Astrocyte of the spinal cord (primary cell): ENCODE data around the gene METTL1.

Source experiments
- DNase-seq: peaks from one replicate; pipeline ENCODE4 v3.0.0; 2011; ENCODE audit warnings: low read depth, low spot score
- H3K4me3 ChIP-seq: 2 replicates; pipeline ENCODE4 v1.5.1; 2011; ENCODE audit warnings: low read depth, mild to moderate bottlenecking, low read length, moderate library complexity
- CTCF ChIP-seq: IDR thresholded peaks from 2 replicates; pipeline ENCODE4 v1.5.1; 2012; ENCODE audit warnings: low read depth, mild to moderate bottlenecking, low read length, inconsistent platforms
- in situ Hi-C: cut with HindIII; loops from 2 replicates; pipeline ENCODE4 v1.10.0; 2017; ENCODE audit warnings: low sequenced_read_pairs

The METTL1 gene

GRCh38 chr12:57734591-57734990 lies 37.3 kb downstream of the METTL1 start:
- no peak overlapping the region for H3K4me3 ChIP-seq
- in situ Hi-C loops = no loop called here
- no peak for DNase-seq
- no peak for TF ChIP-seq CTCF

GRCh38 chr12:57733928-57734327 lies 38.0 kb downstream of the METTL1 start:
- no peak overlapping the region for H3K4me3 ChIP-seq
- in situ Hi-C loops = no loop called here
- no peak for DNase-seq
- TF ChIP-seq CTCF = no peak

DNA sequence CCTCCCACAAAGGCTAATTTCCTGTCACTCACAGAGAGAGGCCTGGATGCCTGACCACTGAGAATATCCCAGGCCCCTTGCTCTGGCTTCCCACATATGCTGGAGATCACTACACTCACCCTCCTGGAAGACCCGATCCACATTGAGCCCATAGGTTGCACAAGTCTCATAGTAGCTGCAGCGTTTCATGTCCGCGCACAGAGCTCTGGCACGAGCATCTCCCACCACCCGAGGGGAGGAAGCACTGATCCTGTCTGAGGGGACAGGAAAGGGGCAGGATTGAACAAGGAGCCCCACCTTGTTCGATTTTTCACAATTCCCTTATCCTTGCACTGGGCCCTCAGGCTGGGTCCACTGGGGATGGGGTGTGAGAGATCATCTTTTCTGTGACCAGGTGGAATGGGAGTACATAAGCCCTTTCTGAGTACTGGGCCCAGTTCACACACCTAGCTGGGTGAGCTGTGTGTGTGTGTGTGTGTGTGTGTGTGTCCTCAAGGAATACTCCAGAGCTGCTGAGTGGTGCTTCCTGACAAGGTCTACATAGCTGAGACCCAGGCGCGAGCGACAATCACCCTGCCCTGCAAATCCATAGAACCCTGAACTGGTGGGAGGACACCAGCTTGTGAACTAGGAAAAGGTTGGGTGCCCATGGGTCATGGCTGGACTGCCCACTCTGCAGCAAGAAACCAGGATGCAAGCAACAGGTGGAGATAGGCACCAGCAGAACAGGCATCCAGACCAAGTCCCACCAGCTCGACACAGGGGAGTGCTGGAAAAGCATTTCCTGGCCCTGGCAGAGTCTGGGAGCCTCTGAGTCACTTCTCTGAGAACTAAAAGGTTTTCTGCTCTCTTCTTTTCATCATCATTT lies 38.9 kb downstream of the METTL1 start:
- TF ChIP-seq CTCF = no peak
- in situ Hi-C loops = no loop called here
- no peak overlapping the region for H3K4me3 ChIP-seq
- no peak for DNase-seq

DNA sequence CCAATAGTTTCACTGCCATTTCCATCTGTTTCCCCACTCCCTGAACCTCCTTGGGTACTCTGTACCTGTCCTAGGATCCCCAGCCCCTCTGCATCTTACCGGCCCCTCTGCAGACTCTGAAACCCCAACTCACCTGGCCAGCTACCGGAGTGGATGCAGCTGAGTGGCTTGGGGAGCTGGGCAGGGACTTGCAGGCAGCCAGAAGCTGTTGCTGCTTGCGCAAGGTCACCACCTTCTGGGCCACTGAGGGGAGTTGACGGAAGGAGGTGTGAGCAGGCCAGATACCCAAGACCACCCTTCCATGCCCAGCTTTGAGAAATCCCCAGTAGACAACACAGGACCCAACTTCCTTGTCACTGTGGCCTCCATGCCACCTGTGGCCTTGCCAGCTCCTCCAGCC lies 39.6 kb downstream of the METTL1 start:
- DNase-seq = no peak
- no peak overlapping the region for H3K4me3 ChIP-seq
- in situ Hi-C loops = no loop called here
- TF ChIP-seq CTCF = no peak

DNA sequence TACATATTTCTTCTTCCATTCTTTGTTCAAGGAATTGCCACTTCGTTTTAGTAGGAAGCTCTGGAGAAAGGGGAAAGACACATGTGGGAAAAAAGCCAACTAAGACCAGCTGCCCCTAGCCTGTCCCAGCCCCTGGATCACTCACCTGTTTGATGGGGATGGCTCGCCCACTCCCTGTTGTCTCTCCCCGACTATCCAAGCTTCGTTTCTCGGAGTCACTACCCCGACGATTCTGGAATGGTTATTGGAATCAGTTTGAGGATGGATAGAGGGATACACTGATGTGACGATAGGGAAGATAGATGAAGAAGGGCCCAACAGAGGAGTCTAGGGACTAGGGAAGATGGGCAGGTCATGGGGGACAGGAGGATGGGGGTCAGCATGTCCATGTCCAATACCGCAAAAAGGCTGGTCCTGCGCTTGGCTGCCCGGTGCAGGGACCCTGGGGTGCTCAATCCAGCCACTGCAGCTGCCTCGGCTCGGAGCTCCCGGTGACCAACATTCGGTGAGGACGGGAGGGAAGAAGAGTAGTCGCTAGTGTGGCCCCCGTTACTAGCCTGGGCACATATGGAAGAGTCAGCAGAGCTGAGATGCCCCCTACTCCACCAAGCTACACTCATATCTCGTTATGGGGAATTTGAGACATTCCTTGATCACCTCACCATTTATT lies 40.4 kb downstream of the METTL1 start:
- no peak for DNase-seq
- no peak for TF ChIP-seq CTCF
- in situ Hi-C loops = no loop called here
- H3K4me3 ChIP-seq = no peak overlapping the region

DNA sequence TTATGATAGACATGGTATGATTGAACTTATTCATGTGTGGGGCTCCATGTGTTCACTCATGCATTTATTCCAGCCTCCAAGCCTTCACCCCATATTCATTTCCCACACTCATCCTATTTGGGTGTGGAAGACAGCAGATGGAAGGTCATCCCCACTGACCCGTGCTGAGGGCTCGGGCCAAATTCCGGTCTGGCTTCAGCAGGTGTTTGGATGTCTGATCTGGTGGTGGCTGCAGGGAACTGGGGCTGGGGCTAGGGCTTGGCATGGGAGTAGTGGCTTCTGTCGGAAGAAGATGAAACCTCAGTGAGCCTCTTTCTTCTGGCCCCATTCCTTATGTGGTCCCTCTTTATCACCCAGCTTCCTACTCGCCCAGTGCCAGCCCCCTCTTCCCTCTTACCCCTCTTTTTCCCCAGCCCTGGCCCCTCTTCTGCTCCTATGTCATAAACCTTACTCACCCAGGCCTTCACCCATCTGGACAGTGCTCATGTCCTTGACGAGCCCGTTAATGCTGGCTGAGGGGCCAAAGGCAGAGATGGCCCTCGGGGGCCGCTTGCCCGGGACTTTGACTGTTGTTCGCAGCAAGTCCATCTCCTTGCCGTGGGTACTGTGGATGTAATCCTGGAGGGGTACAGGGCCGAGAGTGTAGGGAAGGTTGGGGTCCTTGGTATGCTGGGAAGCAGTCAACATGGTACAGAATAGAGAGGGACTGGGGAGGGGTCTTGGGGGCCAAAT lies 41.4 kb downstream of the METTL1 start:
- no peak overlapping the region for H3K4me3 ChIP-seq
- no peak for TF ChIP-seq CTCF
- in situ Hi-C loops = no loop called here
- no peak for DNase-seq
